ENCODE measurements around the gene UPF3A.

DNA sequence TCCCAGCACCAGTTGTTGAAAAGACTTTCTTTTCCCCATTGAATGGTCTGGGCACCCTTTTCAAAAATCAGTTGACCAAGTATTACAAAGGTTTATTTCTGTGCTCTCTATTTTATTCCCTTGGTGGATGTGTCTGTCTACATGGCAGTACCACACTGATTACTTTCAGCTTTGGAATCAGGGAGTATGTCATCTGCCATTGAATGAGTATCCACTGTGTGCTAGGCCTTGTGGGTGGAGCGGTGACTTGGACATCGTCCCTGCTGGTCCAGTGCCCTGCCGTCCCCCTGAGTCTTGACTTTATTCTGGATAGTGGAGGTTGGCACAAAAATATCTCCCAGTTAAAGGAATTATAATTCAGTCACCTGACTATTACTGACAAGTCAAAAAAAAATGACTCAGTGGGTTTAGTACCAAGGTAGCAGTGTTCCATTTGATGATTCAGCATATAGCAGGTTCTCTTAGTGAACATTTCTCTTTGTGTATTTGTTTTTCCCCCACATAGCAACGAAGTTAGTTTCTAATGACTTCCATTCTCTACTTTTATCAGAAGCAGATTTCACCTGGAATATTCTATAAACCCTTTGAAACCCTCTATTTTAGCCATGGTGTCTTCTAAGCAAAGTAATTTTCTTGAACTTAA lies 3.9 kb downstream of the UPF3A start:
- TF ChIP-seq TARDBP (IDR thresholded peaks at IDR 0.05) (no peak), ZNF384 (IDR thresholded peaks at IDR 0.05) (no peak)
